Activated CD8-positive, alpha-beta memory T cell treated with anti-CD3 and anti-CD28 coated beads for 4 hours (primary cell): ENCODE data around the gene TERB1.

Experiments used
- DNase-seq, 2 donors: peaks; one replicate each; pipeline ENCODE4 v3.0.0-alpha.2; 2020; ENCODE audit warnings: low read depth in 2 of 2

The TERB1 gene, protein sequence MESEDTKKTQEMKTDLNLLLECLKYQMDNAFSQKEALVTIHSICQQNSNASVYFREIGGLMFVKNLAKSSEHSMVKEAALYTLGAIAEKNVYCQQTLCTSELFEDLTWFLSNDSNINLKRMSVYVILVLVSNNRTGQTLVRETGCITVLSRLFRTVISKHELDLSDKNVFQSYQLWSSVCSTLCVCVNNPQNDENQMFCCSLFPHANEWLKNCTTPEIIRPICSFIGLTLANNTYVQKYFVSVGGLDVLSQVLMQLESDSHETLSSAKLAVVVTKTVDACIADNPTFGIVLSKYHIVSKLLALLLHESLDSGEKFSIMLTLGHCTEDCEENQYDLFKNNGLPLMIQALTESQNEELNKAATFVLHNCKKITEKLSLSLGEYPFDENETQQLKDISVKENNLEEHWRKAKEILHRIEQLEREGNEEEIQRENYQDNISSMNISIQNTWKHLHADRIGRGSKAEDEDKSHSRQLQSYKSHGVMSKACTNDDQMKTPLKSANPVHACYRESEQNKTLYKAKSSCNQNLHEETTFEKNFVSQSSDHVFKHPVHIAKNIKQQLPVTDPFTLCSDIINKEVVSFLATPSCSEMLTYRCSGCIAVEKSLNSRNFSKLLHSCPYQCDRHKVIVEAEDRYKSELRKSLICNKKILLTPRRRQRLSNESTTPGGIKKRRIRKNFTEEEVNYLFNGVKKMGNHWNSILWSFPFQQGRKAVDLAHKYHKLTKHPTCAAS

DNA sequence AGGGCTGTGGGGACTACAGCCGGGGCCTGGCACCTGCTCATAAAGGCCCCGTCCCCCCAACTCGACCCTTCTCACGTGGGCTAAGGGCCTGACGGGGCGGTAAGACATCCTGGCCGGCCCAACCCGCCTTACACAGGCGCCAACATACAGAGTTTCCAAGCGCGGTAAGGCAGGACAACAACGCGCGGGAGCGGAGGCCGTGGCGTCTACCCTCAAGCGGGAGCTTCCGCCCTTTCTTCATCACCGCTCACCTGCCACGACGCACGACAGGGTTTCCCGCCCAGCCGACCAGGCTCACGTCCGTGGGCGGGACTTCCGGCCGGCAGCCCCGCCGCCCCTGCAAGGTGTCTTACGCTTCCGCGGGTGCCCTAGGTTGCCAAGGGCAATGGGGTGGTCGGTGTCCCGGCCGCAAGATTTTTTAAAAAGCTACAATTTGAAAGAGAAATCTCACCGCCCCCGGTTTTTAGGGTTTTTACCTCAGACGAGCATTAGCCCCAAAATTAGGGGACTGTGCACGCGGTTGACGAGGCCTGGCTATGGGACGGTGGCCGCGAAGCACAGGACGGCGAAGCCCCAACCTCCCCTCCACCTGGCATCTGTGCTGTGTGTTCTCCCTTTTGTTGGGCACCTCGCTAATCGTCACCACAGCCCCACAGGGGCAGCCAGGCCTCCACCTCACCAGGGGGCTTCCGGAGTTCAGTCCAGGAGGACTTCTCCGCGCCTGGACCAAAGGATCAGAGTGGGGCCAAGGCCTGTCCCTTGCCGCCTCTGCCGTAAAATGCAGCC lies at the start of gene TERB1:
Gene TERB1, minus strand, starts transcription at position 265 of the 786 bp plus-strand sequence. CDS start 4,786 bp downstream, outside the sequence.
- no peak for DNase-seq

DNA sequence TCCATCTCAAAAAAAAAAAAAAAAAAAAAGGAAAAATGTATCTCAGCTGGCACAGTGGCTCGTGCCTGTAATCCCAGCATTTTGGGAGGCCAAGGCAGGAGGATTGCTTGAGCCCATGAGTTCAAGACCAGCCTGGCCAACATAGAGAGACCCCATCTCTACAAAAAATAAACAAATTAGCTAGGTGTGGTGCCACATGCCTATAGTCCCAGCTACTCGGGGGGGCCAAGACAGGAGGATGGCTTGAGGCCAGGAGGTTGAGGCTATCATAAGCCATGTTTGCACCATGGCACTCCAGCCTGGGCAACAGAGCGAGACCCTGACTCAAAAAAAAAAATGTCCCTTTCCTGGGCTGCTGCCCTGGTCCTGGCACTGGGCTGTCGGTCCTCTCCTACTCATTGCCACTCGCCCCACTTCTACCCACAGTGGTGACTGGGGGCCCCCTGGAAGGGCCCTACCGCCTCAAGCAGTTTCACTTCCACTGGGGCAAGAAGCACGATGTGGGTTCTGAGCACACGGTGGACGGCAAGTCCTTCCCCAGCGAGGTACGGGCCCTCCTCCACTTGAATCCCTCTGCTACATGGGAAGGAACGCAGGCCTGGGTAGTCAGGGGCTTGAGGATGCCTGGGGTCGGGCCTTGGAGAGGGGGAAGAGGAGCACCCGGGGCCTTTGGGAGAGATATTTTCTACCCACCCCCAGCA lies 48.9 kb upstream of the TERB1 start:
- DNase-seq = no peak

DNA sequence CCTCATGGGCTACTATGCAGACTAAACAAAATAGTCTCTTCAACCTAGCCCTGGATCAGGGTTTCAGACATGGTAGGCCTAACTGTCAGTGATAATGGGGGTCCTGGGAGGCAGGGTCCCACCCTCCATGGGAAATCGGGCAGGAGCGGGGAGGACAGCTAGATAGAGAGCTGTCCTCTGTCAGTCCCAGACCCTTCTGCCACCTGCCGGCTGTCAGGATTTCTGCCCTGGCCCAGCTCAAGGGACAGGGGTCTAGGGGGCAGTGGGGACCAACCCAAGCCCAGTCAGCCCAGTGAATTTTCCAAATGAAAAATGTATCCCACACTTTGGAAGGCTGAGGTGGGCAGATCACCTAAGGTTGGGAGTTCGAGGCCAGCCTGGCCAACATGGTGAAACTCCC lies 48.2 kb upstream of the TERB1 start:
- DNase-seq = no peak

DNA sequence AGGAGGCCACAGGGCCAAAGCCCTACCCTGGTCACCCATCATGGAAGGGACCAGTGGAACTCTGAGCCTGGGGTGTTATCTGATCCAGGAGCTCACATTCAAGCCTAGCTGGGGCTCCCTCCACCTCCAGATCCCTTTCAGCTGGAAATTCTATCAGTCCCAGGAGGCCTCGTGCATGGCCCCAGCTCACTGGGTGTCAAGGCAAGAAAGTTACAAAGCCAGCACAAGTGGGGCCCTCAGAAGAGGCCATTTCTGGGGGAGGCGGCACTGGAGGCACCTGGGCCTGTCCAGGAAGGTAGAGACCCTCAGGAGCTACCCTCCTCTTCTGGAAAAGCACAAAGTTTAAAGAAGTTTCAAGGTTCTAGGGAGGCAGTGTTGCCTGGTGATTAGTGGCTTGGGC lies 47.6 kb upstream of the TERB1 start:
- no peak for DNase-seq

DNA sequence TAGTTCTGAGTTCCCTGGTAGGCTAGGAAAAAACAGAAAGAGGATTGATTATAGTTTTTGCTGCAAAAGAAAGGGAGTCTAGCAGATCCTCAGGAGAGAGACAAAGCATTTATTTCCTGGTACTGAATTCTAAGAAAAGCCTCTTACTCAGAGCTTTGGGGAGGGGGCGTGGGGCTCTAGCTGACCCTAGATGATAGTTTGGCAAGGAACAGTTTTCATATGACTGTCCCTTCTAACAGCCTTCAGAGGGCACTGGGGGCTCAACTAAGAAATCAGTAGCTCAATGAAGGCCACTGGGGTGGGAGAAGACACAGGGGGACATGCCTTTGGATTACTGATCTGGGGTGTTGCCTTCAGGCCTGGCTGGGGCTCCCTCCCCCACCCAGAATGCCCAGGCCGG lies 46.8 kb upstream of the TERB1 start:
- DNase-seq = no peak

DNA sequence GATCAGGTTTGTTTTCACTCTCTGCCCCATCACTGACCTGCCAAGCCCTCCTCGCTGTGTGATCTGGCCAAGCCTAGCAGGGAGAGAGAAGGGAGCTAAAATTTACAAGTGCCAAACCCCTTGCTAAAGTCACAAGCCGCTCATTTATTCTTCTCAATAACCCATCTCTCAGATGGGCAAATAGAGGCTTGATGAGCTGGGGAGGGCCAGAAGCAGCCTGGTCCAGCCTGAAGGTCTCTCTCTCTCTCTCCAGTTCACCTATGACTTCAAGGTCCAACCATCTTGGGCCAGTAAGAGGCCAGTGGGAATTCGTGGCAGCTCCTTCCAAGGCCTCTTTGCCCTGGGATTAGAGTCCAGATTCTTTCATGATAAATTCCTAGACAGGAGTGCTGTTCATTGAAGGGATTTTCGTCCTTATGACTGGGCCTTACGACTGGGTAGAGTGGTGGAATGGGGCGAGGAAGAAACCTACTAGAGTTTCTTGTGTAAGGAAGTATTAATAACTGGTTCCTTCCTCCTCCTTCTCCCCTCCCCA lies 46.2 kb upstream of the TERB1 start:
- no peak for DNase-seq

DNA sequence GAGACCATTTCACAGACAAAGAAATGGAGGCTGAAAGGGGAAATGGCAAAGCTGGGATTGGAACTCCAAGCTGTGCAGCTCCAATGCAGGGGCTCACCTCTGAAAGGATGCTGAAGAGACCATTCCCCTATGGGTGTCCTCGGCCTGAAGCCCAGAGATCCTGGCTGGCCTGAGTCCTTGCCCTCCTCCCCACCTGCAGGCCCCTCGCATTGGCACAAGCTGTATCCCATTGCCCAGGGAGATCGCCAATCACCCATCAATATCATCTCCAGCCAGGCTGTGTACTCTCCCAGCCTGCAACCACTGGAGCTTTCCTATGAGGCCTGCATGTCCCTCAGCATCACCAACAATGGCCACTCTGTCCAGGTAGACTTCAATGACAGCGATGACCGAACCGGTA lies 45.4 kb upstream of the TERB1 start:
- DNase-seq = no peak

DNA sequence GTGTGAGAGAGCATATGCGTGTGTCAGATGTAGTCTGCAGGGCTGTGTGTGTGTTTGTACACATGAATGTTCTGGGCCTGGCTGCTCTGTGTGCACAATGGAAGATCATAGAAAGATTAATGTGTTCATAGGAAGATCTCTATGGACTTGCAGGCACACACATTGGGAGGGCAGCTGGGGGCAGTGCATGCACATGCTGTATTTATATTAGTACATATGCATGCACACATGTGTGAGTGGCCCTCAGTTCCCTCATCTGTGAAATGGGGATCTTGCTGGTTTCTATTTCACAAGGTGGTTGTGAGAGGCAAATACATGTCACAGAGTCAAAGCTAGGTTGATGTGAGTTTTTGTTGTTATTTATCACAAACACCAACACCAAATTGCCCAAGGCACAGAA lies 44.9 kb upstream of the TERB1 start:
- no peak for DNase-seq

DNA sequence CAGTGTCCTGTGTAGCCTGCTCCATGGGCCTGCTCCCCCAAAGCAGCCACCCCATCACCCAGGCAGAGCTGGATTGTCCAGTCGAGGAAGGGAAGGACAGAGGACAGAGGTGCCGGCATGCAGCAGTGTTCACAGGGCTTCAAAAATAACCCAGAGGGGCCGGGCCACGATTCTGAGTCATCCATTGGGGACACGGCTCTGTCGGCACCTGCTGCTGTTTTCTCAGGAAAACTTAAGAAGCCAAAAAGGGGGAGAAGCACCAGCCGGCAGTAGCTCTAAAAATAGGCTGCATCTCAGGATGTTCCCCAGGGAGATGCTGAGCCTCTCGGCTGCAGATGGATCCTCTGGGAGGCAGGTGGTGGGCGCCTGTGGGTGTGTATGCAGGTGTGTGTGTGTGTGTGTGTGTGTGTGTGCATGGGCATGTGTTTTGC lies 44.4 kb upstream of the TERB1 start:
- DNase-seq = no peak

DNA sequence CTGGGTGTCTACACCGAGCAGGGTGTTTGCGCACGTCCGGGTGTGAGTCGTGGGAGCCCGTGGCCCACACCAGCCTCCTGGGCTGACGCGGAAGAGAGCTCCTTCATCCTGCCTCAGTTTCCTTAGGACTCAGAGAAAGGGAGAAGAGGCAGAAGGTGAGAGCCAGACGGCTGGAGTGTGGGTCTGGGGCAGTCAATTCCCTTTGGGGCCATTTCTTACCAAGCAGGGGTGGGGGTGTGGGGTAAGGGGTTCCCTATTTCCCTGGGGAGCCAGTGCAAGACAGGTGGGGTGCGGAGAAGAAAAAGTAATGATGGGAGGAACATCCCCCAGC lies 43.7 kb upstream of the TERB1 start:
- DNase-seq = no peak

DNA sequence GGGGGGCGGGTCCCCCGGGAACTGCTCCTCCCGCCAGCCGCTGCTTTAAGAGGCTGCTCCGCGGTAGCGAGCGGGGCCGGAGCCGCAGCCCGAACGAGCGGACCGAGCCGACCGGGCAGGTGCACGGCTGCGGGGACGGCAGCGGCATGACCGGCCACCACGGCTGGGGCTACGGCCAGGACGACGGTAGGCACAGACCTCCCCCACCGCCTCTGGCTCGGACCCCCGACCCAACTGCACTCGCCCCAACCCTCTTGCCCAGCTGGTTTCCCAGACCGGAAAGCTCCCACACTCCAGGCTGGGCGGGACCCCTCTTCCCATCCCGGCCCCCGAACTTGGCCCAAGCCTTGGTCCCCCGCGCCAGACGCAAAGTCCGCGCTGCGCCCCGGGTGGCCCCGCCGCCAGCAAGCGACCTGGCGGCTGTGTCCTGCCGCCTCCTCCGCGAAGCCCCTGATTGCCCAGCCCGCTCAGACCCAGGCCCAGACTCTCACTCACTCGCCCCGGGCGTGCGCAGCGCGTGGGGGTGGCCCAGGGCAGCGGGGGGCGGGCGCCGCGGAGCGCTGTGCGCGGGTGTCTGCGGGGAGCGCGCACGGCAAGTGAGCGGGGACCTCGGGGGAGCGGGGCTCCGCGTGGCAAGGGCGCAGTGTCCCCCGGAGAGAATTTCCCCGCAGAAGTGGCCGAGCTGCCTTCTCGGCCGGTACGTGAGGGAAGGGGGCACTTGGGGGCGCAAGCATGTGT lies 43.1 kb upstream of the TERB1 start, which contains the start of gene CA7:
Gene CA7, plus strand, starts transcription at position 73 of the 738 bp plus-strand sequence. Its CDS starts 74 bp downstream, at position 147.
- DNase-seq = no peak

DNA sequence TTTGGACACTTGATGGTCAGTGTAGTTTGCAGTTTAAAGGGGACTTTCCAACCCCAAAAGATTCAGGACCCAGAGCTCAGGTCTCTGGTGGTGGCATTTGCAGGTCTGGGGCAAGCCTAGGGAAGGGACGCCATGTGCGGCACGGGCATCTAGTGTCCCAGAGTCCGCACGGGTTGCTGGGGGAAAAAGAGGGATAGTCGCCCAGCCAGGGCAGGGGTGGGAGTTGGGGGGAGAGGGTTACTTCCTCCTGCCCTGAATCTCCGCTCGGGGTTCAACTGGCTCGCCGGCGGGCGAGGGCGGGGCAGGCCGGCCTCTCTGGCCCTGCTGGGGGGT lies 42.6 kb upstream of the TERB1 start:
- DNase-seq = no peak

DNA sequence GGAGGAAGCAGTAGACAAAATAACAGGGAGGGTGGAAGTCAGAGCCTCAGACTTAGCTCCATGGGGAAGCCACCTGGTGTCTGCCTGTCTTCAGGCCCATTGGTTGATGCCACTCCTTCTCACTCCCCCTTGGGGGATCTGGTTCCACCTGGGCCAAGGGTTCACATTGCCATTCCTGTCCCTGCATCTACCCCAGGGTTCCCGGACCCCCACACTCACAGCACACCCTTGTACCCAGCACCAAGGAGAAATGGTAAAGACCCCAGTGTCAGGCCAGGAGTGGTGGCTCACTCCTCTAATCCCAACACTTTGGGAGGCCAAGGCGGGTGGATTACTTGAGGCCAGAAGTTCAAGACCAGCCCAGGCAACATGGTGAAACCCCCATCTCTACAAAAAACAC lies 41.8 kb upstream of the TERB1 start:
- DNase-seq = no peak

DNA sequence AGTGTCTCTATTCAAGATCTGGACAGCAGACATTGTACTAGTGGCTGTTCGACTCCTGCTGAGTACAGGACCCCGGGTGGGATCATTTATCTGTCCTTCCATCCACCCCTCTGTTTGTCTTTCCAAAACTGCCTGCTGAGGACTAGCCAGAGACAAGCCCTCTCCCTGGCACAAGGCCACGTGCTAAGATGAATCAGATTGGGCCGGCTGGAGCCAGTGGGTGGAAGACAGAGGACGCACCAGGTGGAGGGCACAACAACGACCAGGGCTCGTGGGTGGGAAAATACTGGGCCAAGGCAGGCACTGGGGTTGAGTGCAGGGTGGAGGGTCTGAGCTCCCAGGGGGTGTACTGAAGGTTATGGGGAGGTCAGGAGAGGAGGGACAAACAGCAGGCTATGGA lies 41.4 kb upstream of the TERB1 start:
- DNase-seq = no peak

DNA sequence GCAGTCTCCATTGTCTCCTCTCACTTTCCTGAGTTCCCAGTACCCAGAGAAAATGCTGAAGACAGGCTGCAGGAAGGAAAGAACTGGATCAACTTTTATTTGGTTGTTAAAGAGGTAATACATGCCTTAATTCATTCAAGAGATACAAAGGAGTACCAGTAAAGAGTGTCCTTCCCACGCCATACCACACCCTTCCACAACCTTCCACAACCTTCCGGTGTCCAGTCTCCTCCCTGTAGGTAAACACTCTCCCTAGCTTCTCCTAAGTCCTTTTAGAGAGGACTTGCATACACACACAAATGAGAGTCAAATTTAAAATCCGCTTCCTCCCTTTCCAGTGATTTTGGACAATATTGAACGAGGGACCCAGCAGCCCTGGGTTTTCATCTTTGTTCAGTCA lies 40.0 kb upstream of the TERB1 start:
- no peak for DNase-seq

DNA sequence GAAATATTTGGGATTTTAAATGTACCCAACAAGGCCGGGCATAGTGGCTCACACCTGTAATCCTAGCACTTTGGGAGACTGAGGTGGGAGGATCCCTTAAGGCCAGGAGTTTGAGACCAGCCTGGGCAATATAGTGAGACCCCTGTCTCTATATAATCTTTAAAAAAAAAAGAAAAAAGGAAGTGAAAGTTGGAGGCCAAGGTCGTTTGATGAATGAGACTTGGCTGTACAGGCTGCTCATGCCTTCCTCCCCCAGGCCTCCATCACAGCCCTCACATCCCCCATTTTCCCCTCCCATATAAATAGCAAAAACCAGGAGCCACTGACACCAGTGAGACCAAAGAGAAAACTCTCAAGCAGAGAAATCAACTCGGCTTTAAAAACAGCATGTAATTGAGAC lies 39.5 kb upstream of the TERB1 start:
- no peak for DNase-seq

DNA sequence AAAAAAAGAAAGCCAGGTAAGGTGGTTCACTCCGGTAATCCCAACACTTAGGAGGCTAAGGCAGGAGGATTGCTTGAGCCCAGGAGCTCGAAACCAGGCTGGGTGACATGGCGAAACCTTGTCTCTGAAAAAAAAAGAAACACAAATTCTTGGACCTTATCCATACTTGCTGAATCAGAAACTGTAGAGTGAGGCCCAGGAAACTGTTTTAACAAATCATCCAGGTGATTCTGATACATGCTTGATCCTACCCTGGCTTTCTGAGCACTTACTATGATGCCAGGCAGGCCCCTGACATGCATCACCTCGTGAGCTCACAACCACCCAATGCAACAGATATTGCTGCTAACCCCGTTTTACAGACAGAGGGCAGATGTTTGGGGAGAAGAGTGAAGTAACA lies 33.4 kb upstream of the TERB1 start:
- no peak for DNase-seq

DNA sequence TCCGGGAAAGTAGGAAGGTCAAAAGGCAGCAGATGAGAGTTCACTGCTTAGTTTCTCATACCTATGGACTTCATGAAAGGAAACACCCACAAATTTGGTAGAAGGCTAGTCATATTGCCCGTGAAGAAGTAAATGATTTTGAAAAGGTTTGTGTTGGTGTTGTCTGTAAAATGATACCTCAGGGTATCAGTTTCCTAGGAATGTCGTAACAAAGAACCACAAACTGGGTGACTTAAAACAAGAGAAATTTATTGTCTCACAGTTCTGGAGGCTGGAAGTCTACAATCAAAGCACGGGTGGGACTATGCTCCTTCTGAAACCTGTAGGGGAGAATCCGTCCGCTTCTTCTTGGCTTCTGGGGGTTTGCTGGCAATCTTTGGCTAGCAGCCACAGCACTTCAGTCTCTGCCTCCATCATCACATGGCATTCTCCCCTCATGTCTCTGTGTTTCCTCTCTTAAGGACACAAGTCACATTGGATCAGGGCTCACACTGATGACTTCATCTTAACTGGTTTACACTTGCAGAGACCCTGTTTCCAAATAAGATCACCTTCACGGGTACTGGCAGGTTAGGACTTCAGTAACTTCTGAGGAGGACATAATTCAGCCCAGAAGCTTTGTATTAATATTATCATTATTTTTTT lies 31.4 kb upstream of the TERB1 start:
- DNase-seq = no peak

DNA sequence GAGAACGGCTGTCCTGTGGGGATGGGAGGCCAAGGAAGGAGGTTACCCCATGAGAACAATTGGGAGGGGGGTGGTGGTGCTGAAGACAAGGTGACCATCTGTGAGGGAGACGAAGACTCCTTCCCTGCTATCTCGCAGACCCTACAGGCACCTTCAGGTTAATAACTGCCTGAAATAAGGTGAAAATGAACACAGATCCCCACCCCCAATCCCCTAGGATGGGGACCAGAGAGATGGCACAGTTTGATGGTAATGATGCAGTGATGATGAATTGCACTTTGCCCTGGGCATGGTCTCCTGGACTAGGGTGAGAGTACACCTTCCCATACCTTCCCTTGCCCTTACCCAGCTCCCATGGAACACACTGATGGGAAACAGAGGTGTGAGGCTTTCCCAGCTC lies 30.8 kb upstream of the TERB1 start:
- no peak for DNase-seq
